MM.1S (cell line): ENCODE results near the gene SSUH2.

ENCODE experiments used
- DNase-seq: peaks from one replicate; pipeline ENCODE4 v3.0.0-alpha.2; 2015
- H2AFZ ChIP-seq: fragments of 300-600 bp; sonication (generic); 2 replicates; pipeline ENCODE4 v1.6.0; 2016; ENCODE audit warnings: antibody characterized with exemption, low read length
- H3F3A ChIP-seq: fragments of 300-600 bp; sonication (generic); 2 replicates; pipeline ENCODE4 v1.6.1; 2016; ENCODE audit warnings: mild to moderate bottlenecking, antibody characterized with exemption, low read length, moderate library complexity, mixed read lengths; ENCODE audit not compliant: insufficient read depth
- H3K27ac ChIP-seq: fragments of 300-600 bp; sonication (generic); 2 replicates; pipeline ENCODE4 v1.5.1; 2016; ENCODE audit warnings: mild to moderate bottlenecking, low read length
- H3K27me3 ChIP-seq: fragments of 300-600 bp; sonication (generic); replicated peaks from 2 replicates; pipeline ENCODE4 v1.6.0; 2016; ENCODE audit warnings: low read length; ENCODE audit not compliant: insufficient read depth
- H3K36me3 ChIP-seq: fragments of 300-600 bp; sonication (generic); replicated peaks from 2 replicates; pipeline ENCODE4 v1.6.1; 2016; ENCODE audit warnings: mild to moderate bottlenecking, low read length, mixed read lengths; ENCODE audit not compliant: insufficient read depth
- H3K4me1 ChIP-seq: fragments of 300-600 bp; sonication (generic); 2 replicates; pipeline ENCODE4 v1.6.1; 2016; ENCODE audit warnings: low read length, mixed read lengths
- H3K4me2 ChIP-seq: fragments of 300-600 bp; sonication (generic); 2 replicates; pipeline ENCODE4 v1.6.0; 2016; ENCODE audit warnings: low read depth, low read length
- H3K4me3 ChIP-seq: fragments of 300-600 bp; sonication (generic); 2 replicates; pipeline ENCODE4 v1.5.1; 2016; ENCODE audit warnings: low read length, mixed read lengths
- H3K79me2 ChIP-seq: fragments of 300-600 bp; sonication (generic); 2 replicates; pipeline ENCODE4 v1.6.1; 2016; ENCODE audit warnings: mixed run types, low read length, mixed read lengths
- H3K9ac ChIP-seq: fragments of 300-600 bp; sonication (generic); 2 replicates; pipeline ENCODE4 v1.6.1; 2016; ENCODE audit warnings: low read length, mixed read lengths
- H3K9me2 ChIP-seq: fragments of 300-600 bp; sonication (generic); replicated peaks from 2 replicates; pipeline ENCODE4 v1.6.1; 2016; ENCODE audit warnings: mild to moderate bottlenecking, low read length, mixed read lengths; ENCODE audit not compliant: insufficient read depth
- H3K9me3 ChIP-seq: fragments of 300-600 bp; sonication (generic); replicated peaks from 2 replicates; pipeline ENCODE4 v1.6.1; 2016; ENCODE audit warnings: mild to moderate bottlenecking, low read length, mixed read lengths; ENCODE audit not compliant: insufficient read depth
- H4K20me1 ChIP-seq: fragments of 300-600 bp; sonication (generic); 2 replicates; pipeline ENCODE4 v1.6.1; 2016; ENCODE audit warnings: mild to moderate bottlenecking, low read length, moderate library complexity, mixed read lengths; ENCODE audit not compliant: insufficient read depth
- CTCF ChIP-seq: fragments of 300-600 bp; sonication (generic); IDR thresholded peaks from 2 replicates; pipeline ENCODE4 v1.5.1; 2016; ENCODE audit warnings: antibody characterized with exemption, low read length, mixed read lengths
- EZH2 ChIP-seq: fragments of 300-600 bp; sonication (generic); optimal IDR thresholded peaks from 2 replicates; pipeline ENCODE3; 2017; ENCODE audit warnings: low read depth, mild to moderate bottlenecking, antibody characterized with exemption, low read length, mixed read lengths
- EZH2phosphoT487 ChIP-seq: fragments of 300-600 bp; sonication (generic); IDR thresholded peaks from 2 replicates; pipeline ENCODE4 v1.6.1; 2018; ENCODE audit warnings: antibody characterized with exemption, low read length

The SSUH2 gene

DNA sequence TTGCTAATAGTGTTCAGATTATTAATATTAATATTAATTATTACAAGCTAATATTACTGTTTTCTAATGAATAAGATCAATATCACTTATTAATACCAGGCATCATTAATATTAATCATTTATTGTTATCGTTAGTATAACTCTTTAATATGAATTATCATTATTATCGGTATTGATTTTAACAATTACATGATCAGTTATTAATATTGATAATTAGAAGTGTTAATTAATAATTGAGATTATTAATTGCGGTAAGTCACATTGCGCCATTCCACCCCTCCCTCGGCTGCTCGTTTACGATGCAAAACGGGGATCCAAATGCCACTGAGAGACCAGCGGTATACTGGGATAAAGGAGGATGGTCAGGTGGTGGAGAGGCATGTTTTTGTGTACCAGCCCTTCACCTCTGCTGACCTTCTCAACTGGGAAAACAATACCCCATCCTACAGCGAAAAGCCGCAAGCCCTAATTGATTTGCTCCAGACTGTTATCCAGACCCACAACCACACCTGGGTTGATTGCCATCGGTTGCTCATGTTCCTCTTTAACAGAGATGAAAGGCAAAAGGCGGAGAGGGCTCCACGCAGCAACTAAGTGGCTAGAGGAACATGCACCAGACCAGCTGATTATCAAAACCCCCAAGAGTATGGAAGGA, 28.6 kb upstream of the SSUH2 start:
- no peak for DNase-seq
- H3K4me1 ChIP-seq = no peaks in the 10 kb centered on the region
- TF ChIP-seq EZH2 (no peak), EZH2phosphoT487 (no peak), CTCF (no peak)
- no peaks in the 10 kb centered on the region for H3K36me3 ChIP-seq
- H3K4me3 ChIP-seq = no peak overlapping the region
- no peaks in the 10 kb centered on the region for H3K9me3 ChIP-seq
- no peak overlapping the region for H2AFZ ChIP-seq
- no peaks in the 10 kb centered on the region for H3F3A ChIP-seq
- H3K9me2 ChIP-seq = no peaks in the 10 kb centered on the region
- no peaks in the 10 kb centered on the region for H4K20me1 ChIP-seq
- no peak overlapping the region for H3K9ac ChIP-seq
- H3K4me2 ChIP-seq = no peak overlapping the region
- H3K27me3 ChIP-seq = no peaks in the 10 kb centered on the region
- H3K27ac ChIP-seq = no peak overlapping the region
- H3K79me2 ChIP-seq = no peaks in the 10 kb centered on the region

- no peaks in the 10 kb centered on the region for H3K79me2 ChIP-seq
- no peaks in the 10 kb centered on the region for H4K20me1 ChIP-seq
- no peak overlapping the region for H3K4me2 ChIP-seq
- H3K27me3 ChIP-seq = no peaks in the 10 kb centered on the region
- TF ChIP-seq EZH2 (no peak), CTCF (no peak), EZH2phosphoT487 (no peak)
- no peak overlapping the region for H3K4me3 ChIP-seq
- H3K9ac ChIP-seq = no peak overlapping the region
- DNase-seq = no peak
- peaks cover 26% of the 10 kb centered on the region for H3K4me1 ChIP-seq
- H3K9me2 ChIP-seq = no peaks in the 10 kb centered on the region
- H3K9me3 ChIP-seq = no peaks in the 10 kb centered on the region
- H3K27ac ChIP-seq = no peak overlapping the region
- no peak overlapping the region for H2AFZ ChIP-seq
- no peaks in the 10 kb centered on the region for H3F3A ChIP-seq
- H3K36me3 ChIP-seq = no peaks in the 10 kb centered on the region
Observed at GRCh38 chr3:8669019-8669418, 24.4 kb upstream of the SSUH2 start.

DNA sequence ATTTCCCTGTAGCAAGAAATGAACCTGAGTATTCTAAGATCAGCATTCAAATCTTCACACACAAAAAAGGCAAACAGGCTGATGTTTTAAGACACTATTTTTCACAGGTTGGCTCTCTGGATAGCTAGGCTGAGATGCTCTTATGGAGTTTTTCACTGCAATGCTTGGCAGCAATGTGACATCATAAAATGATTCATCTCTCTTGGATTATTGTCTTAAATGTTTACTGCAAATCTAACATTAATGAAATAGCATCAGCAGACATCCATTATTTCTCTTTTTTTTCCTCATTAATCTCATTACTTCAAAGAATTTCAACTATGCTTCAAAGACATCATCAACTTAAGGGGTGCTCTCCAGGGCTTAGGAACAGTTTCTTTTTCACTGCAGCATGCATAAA, 23.6 kb upstream of the SSUH2 start:
- DNase-seq = no peak

More for the DNA sequence above, 23.6 kb upstream of the SSUH2 start:
- Histone ChIP-seq H3K4me2 (no peak overlapping the region), H3K4me3 (no peak overlapping the region), H3K36me3 (no peaks in the 10 kb centered on the region), H2AFZ (no peak overlapping the region), H3K9me2 (no peaks in the 10 kb centered on the region), H3K79me2 (no peaks in the 10 kb centered on the region), H3F3A (no peaks in the 10 kb centered on the region), H3K27me3 (no peaks in the 10 kb centered on the region), H3K9me3 (no peaks in the 10 kb centered on the region), H3K27ac (no peak overlapping the region), H3K9ac (no peak overlapping the region), H4K20me1 (no peaks in the 10 kb centered on the region), H3K4me1 (peaks cover 26% of the 10 kb centered on the region)
- TF ChIP-seq CTCF (no peak), EZH2 (no peak), EZH2phosphoT487 (no peak)
